KOPT-K1 (cell line): Measurements from ENCODE around the gene UROC1.

Experiments used
- H3K27ac ChIP-seq: fragments of 200-600 bp; sonication (generic); 2 replicates; pipeline ENCODE4 v1.5.1; 2016; ENCODE audit warnings: antibody characterized with exemption, mild to moderate bottlenecking, low read depth, low read length; ENCODE audit not compliant: poor library complexity, severe bottlenecking
- H3K36me3 ChIP-seq: fragments of 200-600 bp; sonication (generic); 2 replicates; pipeline ENCODE4 v1.5.1; 2017; ENCODE audit warnings: antibody characterized with exemption, mild to moderate bottlenecking, low read length, moderate library complexity; ENCODE audit not compliant: insufficient read depth
- H3K9me3 ChIP-seq: fragments of 200-600 bp; sonication (generic); 2 replicates; pipeline ENCODE4 v1.5.1; 2017; ENCODE audit warnings: antibody characterized with exemption, low read length, mild to moderate bottlenecking; ENCODE audit not compliant: insufficient read depth, poor library complexity, severe bottlenecking

The UROC1 gene

DNA sequence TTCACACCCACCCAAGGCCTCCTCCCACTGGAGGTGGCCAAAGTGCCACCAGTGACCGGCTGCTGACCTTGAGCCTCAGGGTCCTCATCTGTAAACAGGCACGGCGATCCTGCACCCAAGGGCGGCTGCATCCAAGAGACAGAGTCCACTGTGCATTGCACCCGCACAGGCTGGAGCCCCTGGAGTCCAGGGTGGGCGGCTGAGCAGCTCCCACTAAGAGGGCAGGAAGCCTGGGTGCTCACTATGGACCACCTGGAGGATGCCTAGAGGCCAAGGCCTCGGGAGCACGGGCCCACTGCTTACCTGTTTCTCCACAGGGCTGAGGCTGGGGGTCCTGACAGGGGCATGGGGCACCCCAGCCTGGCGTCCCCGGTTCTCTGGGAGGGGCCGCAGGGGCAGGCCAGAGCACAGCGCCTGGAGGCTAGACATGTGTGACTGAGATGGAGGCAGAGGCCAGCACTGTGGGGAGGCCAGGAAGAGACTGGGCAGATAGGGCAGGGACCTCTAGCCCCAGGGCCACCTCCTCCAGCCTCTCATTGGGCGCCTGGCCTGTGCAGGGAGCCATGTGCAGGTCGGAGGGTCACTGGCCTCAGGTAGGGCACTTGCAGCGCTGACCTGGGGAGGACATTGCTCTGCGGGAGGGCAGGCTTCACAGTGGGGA, at the start of gene UROC1:
TSS of gene UROC1 (minus strand) at position 483 of the 661 bp plus-strand sequence. CDS start at position 429, 54 bp downstream.
- H3K27ac ChIP-seq: no peak within 1 kb of the TSS
- H3K36me3 ChIP-seq: no peaks in the 10 kb centered on the region
- no peaks in the 10 kb centered on the region for H3K9me3 ChIP-seq

DNA sequence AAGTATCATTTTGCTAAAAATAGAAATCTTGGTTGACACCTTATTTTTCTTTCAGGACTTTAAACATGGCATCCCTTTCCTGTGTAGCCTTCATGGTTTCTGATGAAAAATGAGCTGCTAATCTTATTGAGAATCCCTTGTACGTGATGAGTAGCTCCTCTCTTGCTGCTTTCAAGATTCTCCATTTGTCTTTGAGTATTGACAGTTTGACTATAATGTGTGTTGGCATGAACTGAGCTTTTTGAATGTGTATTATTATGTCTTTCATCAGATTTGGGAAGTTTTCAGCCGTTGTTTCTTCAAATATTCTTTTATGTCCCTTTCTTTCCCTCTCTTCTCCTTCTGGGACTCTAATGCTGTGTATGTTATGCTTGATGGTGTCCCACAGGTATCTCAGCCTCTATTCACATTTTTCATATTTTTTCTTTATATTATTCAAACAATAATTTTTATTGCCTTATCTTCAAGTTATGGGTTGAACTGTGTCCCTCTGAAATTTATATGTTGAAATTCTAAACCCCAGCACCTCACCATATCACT, 45.2 kb upstream of the UROC1 start:
- no peak overlapping the region for H3K27ac ChIP-seq
- peaks cover 6% of the 10 kb centered on the region for H3K9me3 ChIP-seq
- H3K36me3 ChIP-seq: no peaks in the 10 kb centered on the region

DNA sequence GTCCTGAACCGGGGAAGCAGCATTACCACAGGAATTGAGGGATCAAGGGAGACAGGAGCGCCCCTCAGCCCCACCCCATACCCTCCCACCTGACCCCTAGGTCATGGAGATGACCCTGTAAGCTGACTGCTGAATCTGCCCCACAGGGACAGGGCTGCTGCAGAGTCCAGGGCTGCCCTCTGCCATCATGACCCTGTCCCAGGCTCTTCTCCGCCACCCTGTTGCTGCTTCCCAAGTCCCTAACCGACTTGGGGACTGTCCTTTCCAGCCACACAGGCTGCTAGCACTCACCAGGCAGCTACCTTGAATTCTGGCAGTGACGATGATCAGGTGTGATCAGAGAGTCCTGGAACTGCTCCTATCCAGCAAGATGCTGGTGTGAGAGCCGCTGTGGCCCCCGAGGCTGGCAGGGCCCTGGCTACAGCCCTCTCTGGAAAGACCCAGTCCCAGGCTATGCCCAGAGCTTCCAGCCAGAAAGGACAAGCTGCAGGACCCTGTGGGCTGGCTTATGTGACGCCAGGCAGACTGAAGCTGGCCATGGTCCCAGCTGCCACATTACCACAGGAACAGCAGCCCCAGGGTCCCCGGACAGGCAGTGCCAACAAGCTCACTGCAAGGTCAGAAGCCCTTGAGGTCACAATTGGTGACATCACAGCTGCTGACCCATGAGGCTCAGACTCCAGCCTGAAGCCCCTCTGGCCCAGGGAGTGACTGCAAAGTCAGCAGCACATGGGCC, 40.9 kb upstream of the UROC1 start, which contains the start of gene C3orf22:
TSS of gene C3orf22 (minus strand) at position 597 of the 736 bp plus-strand sequence. CDS start 5,542 bp downstream, outside the sequence.
- Histone ChIP-seq H3K27ac (no peak within 1 kb of the TSS), H3K9me3 (peaks cover 6% of the 10 kb centered on the region), H3K36me3 (no peaks in the 10 kb centered on the region)

DNA sequence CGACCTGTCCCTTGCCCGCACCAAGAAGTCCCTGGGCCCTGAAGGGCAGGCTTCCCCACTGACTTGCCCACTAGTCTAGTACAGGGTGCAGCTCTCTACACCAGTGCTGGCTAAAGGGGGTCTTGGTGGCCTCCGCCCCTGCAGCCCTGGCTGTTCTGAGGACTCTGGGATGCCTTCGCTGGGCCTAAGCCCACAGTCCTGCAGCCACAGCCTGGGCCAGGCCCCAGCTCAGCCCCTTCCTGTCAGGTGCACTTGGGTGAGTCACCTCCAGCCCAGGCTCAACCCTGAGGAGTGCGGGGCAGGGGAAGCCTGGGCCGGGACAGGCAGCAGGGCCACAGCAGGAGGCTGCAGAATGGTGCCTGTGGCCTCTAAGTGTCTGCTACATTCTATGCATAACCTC, 40.2 kb upstream of the UROC1 start:
- H3K36me3 ChIP-seq: no peaks in the 10 kb centered on the region
- no peak overlapping the region for H3K27ac ChIP-seq
- peaks cover 4% of the 10 kb centered on the region for H3K9me3 ChIP-seq

DNA sequence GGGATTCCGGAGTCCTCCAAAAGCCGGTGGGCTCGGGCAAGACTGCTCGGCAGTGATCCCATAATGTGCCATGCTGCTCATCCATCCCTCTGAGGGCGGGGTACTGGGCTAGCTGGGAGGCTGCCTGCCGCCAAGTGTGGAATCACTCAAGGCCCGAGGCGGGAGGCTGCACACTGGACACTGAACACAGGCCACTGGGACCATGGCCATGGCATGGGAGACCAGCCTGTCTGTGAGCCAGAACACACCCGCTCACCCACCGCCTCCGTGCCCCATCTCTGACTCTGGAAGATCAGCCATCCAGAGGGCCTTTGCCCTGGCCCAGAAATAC, 39.8 kb upstream of the UROC1 start:
- Histone ChIP-seq H3K9me3 (peaks cover under 1% of the 10 kb centered on the region), H3K27ac (no peak overlapping the region), H3K36me3 (no peaks in the 10 kb centered on the region)

DNA sequence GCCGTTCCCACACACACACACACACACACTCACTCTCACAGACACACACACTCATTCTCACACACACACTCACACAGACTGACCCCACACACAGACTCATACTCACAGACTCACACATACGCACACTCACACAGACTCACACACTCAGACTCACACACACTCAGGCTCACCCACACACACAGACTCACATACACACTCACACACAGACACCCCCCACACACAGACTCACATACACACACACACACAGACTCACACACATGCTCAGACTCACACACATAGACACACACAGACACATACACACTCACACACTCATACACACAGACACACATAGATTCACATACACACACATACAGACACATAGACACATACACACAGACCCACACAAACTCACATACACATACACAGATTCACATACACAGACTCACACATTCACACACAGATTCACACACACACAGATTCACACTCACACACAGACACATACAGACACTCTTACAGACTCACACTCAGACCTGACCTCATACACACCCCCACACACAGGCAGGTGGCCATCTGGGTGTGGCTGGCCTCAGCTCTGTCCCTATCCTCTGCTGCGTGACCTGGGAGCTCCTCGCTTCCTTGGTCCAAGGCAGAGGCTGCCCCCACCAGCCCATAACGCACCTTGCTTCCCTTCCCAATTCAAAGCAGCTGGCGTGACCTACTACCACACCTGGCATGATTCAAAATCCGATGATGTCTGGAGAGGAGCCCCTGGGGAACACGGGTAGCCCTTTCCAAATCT, 39.3 kb upstream of the UROC1 start:
- no peaks in the 10 kb centered on the region for H3K9me3 ChIP-seq
- H3K27ac ChIP-seq: no peak overlapping the region
- H3K36me3 ChIP-seq: no peaks in the 10 kb centered on the region

DNA sequence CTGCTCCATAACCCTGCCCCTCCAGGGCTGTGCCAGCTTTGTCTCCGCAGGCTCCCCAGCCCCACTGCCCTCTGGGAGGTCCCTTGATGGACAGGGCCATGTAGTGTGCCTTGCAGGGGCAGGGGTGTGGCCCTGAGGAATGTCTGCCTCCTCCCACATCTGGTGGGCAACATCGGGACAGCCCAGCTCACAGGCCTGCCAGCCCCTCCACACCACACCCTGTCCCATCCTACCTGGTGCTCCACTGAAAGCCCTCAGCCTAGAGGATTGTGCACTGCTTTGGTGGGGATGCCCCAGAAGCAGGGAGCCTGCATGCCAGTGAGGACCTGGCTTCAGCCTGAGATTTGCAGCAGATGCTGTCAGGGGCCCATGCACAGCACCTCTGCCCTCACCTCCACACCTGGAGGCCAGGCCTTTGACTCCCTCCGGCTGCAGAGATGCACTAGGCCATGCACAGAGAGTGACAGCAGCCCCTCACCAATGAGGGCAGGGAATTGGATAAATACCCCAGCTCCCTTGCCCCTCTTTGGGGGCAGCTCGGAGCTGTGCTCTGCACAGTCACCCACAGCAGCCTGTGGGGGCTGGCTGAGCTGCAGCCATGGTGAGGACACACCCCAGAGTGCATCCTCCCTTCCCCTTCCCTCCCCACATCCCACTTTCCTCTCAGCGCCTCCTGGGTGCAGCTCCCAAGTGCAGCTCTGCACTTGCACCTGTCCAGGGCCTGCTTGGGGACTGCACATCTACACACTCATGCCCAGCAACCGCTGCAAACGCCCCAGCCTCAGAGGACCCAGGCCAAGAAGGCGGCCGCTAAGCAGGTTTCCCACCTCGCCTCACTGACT, 38.4 kb upstream of the UROC1 start:
- no peak overlapping the region for H3K27ac ChIP-seq
- no peaks in the 10 kb centered on the region for H3K9me3 ChIP-seq
- no peaks in the 10 kb centered on the region for H3K36me3 ChIP-seq

DNA sequence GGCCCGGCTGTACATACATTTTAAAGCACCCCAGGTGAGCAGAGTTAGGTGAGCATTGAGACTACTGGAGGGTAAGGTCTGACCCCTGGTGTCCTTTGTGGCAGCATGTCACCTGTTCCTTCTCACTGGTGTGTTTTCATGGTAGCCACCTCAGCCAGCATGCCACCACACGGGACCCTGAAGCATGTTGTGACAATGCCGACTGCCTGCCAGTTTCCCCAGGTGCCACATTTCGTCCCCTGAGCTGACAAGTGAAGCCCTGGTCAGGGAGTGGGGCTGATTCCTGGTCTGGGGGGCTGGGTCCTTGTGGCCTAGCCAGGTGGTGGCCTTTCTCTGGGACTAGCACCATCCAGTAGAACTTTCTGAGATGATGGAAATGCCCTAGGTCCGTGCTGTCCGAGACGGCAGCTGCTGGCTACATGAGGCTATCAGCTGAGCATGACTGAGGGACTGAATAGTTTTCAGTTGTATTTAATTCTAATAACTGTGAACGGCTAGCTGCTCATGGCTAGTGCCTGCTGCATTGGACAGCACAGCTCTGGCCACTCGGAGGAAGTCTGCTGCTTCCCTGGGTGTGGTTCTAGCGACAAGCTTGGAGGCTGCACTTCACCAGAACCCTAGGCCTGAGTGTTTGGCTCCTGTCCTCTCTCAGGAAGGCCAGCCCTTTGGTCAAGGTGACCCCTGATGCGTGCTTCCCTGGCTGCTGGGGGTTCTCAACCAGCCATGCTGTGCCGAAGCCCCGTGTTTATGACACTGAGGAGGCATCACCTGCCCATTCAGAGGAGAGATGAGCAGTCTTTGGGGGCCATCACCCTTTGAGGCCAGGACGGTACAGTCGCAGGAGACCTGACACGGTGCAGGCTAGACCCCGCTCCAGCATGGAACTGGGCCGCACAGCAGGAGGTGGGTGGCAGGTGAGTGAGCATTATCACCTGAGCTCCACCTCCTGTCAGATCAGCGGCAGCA, 37.3 kb upstream of the UROC1 start:
- Histone ChIP-seq H3K27ac (no peak overlapping the region), H3K9me3 (no peaks in the 10 kb centered on the region), H3K36me3 (no peaks in the 10 kb centered on the region)

DNA sequence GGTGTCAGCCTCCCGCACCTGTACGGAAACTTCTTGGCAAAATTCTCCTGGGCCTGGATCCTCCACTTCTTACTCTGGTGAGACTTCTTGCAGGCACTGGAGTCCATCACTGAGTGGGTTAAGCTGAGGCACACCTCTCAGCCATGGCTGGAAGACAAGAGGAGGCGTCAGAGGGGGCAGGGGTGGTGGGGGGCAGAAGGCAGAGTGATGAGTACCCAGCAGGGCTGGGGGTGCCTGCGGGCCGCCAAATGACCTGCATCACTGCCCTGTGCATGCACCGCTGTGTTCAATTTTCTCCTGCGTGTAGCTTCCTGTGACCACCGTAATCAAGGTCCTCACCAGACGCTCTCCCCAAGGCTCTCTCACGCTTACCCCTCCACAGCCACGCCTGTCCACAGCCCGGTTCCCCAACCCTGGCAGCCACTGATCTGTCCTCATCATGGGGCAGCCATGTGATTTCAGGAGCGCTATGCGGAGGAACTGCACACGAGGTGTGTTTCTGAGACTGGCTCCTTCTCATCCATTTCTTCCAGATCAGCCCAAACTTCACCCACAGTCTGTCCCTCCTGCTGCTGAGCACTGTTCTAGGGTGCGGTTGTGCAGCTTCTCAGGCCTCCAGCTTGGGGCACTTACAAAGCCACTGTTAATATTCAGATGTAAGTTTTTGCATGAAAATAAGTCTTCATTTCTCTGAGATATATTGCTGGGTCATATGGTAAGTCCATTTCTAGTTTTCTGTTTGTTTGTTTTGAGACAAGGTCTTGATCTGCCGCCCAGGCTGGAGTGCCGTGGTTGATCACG, 35.9 kb upstream of the UROC1 start:
- Histone ChIP-seq H3K36me3 (no peaks in the 10 kb centered on the region), H3K9me3 (no peaks in the 10 kb centered on the region), H3K27ac (no peak overlapping the region)

DNA sequence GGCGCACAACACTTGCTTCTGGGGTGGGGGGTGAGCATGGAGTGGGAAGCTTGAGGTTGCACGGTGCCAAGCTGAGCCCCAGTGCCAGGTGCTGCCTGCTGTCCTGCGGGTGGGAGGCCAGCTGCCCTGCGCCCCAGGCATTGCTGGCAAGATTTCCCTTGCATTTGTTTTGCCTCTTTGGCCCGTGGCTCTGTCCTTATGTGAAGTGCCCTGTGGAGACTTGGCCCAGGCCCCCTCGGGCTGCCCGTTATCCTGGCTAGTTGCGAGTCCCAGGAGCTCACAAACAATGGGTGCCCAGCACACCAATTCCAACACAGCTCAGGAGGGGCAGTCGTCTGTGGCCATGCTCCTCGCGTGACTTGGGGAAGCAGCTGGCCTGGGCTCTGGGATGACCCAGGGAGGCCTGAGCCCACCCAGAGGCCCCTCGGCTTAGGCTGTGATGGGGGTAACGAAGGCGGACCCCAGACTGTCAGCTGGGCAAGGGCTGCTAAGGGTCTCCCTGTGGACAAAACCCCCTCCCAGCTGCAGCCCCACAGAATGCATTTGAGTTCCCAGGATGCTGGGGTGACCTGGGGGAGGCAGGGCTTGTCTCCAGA, 35.2 kb upstream of the UROC1 start:
- H3K9me3 ChIP-seq: no peaks in the 10 kb centered on the region

DNA sequence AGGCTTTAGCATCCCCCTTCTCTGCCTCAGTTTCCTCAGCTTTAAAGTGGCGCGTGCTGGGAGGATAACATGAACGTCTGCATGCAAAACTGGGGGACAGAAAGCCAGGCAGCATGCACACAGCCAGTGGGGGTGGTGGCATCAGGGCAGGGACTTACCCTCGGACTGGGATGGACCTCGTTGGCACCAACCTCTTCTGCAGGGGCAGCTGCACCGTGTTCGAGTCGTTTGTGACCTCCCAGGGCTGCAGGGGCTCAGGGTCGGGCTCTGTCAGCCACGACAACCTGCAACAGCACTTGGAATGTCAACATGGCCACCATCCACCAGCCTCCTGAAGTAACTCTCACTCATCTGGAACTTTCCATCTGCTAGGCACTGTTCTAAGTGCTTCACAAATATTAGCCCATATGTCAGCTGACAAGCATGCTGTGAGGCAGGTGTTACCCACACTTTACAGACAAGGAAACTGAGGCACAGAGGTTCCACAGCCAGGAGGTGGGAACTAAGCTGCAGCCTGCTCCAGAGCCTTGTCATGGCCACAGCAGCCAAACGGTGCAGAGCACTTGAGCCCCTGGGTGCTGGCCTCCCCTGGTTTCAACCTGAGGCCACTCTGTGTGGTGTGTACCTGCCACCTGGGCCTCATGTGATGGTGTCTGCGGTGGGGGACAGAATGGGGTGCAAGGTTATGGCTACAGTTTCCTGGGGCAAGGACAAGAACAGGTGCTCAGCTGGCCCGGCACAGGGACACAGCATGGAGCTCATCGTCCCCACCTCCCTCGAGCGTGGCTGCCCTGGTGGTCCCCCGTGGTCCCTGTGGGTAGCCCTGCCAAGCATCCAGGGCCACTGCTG, 34.5 kb upstream of the UROC1 start:
- Histone ChIP-seq H3K9me3 (no peaks in the 10 kb centered on the region), H3K27ac (no peak overlapping the region)

More for the DNA sequence above, 35.2 kb upstream of the UROC1 start:
- no peaks in the 10 kb centered on the region for H3K36me3 ChIP-seq
- no peak overlapping the region for H3K27ac ChIP-seq

More for the DNA sequence above, 34.5 kb upstream of the UROC1 start:
- H3K36me3 ChIP-seq: no peaks in the 10 kb centered on the region
